HepG2 (cell line): Measurements from ENCODE around the gene RRBP1. TPM values are rescaled to one million over a fixed set of nuclear protein-coding genes. Genes with fewer than 3 reads are reported as not detected.

ENCODE experiments used
- ATF6 ChIP-seq: sonication (generic); formaldehyde crosslinking; conservative IDR thresholded peaks from 2 replicates; pipeline ENCODE4 v1.4.0; 2020; ENCODE audit warnings: missing genetic modification reagents
- HNF1B ChIP-seq: sonication (generic); formaldehyde crosslinking; IDR thresholded peaks from 2 replicates; pipeline ENCODE4 v1.5.1; 2020; ENCODE audit warnings: mild to moderate bottlenecking, moderate library complexity, missing genetic modification reagents
- IKZF5 ChIP-seq: IDR thresholded peaks from 2 replicates; pipeline ENCODE4 v1.6.1; 2018; ENCODE audit warnings: missing genetic modification reagents, mild to moderate bottlenecking, missing compliant biosample characterization
- KLF15 ChIP-seq: sonication (generic); formaldehyde crosslinking; IDR thresholded peaks from 2 replicates; pipeline ENCODE4 v1.8.1; 2023; ENCODE audit warnings: borderline replicate concordance, mild to moderate bottlenecking, inconsistent platforms, missing genetic modification reagents, mixed read lengths
- MLX ChIP-seq: IDR thresholded peaks from 2 replicates; pipeline ENCODE4 v1.6.1; 2016
- NR2F2 ChIP-seq: IDR thresholded peaks from 2 replicates; pipeline ENCODE4 v1.6.1; 2012; ENCODE audit warnings: low read depth, inconsistent platforms, borderline replicate concordance
- PRDM10 ChIP-seq: sonication (generic); formaldehyde crosslinking; IDR thresholded peaks from 2 replicates; pipeline ENCODE4 v1.4.0; 2020; ENCODE audit warnings: low read depth, missing genetic modification reagents
- SKIL ChIP-seq: sonication (generic); formaldehyde crosslinking; IDR thresholded peaks from 2 replicates; pipeline ENCODE4 v1.8.0; 2022; ENCODE audit warnings: missing genetic modification reagents, mild to moderate bottlenecking, moderate library complexity, borderline replicate concordance
- SMAD9 ChIP-seq: sonication (generic); formaldehyde crosslinking; IDR thresholded peaks from 2 replicates; pipeline ENCODE4 v1.5.1; 2020; ENCODE audit warnings: mild to moderate bottlenecking, missing genetic modification reagents
- ZFY ChIP-seq: sonication (generic); formaldehyde crosslinking; IDR thresholded peaks from 2 replicates; pipeline ENCODE4 v1.4.0; 2020; ENCODE audit warnings: missing genetic modification reagents
- ZNF296 ChIP-seq: sonication (generic); formaldehyde crosslinking; conservative IDR thresholded peaks from 2 replicates; pipeline ENCODE4 v1.5.0; 2020; ENCODE audit warnings: mild to moderate bottlenecking, missing genetic modification reagents
- ZNF34 ChIP-seq: sonication (generic); formaldehyde crosslinking; IDR thresholded peaks from 2 replicates; pipeline ENCODE4 v1.4.0; 2020; ENCODE audit warnings: mild to moderate bottlenecking, missing genetic modification reagents, borderline replicate concordance
- ZNF781 ChIP-seq: sonication (generic); formaldehyde crosslinking; IDR thresholded peaks from 2 replicates; pipeline ENCODE4 v1.5.1; 2020; ENCODE audit warnings: borderline replicate concordance, mild to moderate bottlenecking, missing genetic modification reagents; ENCODE audit errors: not compliant biosample characterization
- ZNF788 ChIP-seq: sonication (generic); formaldehyde crosslinking; IDR thresholded peaks from 2 replicates; pipeline ENCODE4 v1.5.0; 2020; ENCODE audit warnings: mild to moderate bottlenecking, missing genetic modification reagents, borderline replicate concordance
- polyA plus RNA-seq, 8 experiments: library from polyadenylated mRNA; depleted of rRNA in 3 of 8; stranded (reverse) in 7 of 8; unstranded in 1 of 8; fragments of >200 nt; fragmentation: Illumina TruSeq in 4 of 8; extraction: Trizol in 4 of 8; gene quantifications; 2 replicates each; pipeline versions ENCODE4 v1.2.1 to v1.2.3, GENCODE V29; 2011 to 2016; ENCODE audit warnings: low read depth in 4 of 8, missing spikeins in 1 of 8, mixed read lengths in 1 of 8; ENCODE audit not compliant: insufficient read depth in 1 of 8
- total RNA-seq, 5 experiments: library from RNA; depleted of rRNA; stranded (reverse); fragments of >200 nt; fragmentation: Illumina TruSeq; extraction: Trizol; gene quantifications; 2 replicates each; pipeline ENCODE4 v1.2.3, GENCODE V29; 2016; ENCODE audit warnings: low read depth in 1 of 5

RRBP1 gene
- total and polyA plus RNA-seq, 2 of the 13 experiments (the other 11 are each of a cell fraction or from before 2014, with no cell fraction given): 150 to 222 TPM

GRCh38 chr20:17679941-17680835, 1.9 kb downstream of the RRBP1 start (continued):
- TF ChIP-seq ATF6 (CRISPR knock-in tag) (no peak), ZFY (CRISPR knock-in tag) (no peak; the same call in 1 of the 2 replicates), ZNF34 (CRISPR knock-in tag) (no peak), IKZF5 (CRISPR knock-in tag) (0 out of 2 replicates have a peak, but pooled peaks have one; percentile 19), MLX (peak; percentile 97), PRDM10 (CRISPR knock-in tag) (peak; percentile 23; the same call in 1 of the 2 replicates), KLF15 (peak; percentile 75; the same call in 1 of the 2 replicates), HNF1B (CRISPR knock-in tag) (0 out of 2 replicates have a peak, but pooled peaks have one; percentile 19), NR2F2 (peak; percentile 95), ZNF788 (peak; percentile 83; the same call in 1 of the 2 replicates), ZNF781 (CRISPR knock-in tag) (no peak), ZNF296 (CRISPR knock-in tag) (0 out of 2 replicates have a peak, but pooled peaks have one; percentile 42), SKIL (CRISPR knock-in tag) (peak; percentile 64; the same call in 1 of the 2 replicates), SMAD9 (CRISPR knock-in tag) (no peak)
